Measurements from ENCODE around the gene DAB2.

The DAB2 gene

DNA sequence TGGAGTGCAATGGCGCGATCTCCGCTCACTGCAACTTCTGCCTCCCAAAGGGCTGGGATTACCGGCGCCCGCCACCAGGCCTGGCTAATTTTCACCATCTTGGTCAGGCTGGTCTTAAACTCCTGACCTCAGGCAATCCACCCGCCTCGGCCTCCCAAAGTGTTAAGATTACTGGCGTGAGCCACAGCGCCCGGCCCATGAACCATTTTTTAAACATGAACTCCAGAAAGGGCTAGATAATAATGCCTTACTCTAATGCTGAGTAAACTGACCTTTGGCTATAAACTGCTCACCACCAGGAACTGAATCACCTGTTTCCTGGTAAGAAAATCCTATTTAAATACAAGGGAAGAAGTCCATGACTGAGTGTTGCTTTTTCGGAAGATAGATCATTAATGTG is 23.2 kb upstream of the DAB2 start:
- DNase-seq (ENCODE audit: low read depth) = no peak

DNA sequence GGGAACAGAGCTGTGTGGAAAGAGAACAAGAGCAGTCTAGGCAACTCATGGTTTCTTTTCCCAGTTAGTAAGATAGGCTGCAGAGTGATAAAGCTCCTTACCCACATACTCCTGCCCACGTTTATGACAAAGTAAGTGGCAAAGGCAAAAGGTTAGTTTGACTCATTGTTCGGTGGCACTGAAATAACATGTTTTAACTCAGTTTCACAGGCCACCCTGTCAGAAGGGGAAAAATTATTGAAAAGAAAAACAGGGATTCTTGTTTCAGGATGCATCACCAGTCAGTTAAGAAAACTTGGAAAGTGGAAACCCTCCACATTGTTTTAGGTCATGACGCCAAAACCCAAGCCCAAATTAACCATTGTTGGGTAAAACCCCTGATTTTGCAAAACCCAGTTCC is 22.3 kb upstream of the DAB2 start:
- DNase-seq (ENCODE audit: low read depth) = no peak

DNA sequence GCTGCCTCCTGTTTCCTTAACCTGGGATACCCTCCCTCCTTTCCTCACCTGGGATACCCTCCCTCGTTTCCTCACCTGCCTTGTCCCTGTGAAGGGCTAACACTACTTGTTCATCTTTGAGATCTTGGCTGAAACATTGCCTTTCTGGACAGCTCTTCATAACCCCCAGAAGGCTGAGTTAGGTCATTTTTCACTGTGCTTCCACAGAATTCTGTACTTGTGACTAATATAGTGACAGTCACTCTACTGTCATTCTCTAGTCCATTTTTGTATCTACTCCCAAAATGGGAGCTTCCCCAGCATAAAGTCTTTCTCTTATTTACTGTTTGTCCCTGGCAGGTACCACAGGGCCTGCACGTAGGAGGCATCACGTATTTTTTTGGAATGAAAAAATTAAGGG is 21.5 kb upstream of the DAB2 start:
- DNase-seq (ENCODE audit: low read depth) = no peak

DNA sequence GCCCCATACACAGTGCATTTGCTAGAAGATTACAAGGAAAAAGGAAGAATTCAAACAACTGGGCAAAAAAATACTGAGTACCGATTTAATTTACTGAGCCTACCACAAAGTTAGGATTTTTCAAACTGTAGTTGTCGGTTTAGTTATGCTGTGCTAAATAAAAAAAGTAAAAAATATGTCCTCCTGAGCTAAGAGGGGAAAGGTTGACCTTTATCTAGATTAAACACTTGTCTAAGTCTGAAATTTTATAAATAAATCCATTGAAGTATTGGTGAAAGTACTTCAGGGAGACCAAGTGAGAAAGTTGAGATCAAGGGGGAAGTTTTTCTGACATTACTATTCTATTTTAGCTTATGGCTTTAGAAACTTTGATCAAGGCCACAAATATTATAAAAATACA is 19.1 kb upstream of the DAB2 start:
- DNase-seq (ENCODE audit: low read depth) = no peak

DNA sequence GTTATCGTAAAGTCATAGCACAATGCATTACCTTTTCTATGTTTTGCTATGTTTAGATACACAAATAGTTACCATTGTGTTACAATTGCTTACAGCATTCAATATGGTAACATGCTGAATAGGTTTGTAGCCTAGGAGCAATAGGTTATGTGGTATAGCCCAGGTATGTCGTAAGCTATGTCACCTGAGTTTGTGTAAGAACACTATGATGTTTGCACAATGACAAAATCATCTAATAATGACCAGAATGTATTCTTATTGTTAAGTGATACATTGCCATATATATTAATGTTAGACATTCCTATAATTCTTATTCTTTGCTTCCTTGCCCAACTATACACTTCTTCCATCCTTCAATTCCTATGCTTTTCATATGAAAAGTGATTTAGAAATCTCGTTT is 18.2 kb upstream of the DAB2 start:
- DNase-seq (ENCODE audit: low read depth) = no peak

DNA sequence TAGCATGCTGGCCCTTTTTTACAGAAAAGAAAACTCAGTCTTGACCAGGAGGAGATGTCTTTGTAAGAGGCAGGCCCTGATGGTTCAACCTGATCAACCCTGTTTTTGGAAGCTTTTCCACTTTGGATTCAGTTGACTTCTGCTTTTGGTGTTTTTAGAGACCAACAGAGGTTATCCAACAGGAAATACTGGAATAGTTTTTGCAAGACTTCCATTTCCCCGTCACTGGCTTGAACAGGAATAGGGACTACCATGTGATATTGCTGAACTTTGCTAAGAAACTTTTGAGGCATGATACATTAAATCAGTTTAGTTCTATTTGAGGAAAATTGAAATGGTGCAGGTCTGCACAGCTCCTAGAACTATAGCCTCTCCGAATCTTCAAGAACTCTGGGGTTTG is 17.1 kb upstream of the DAB2 start:
- DNase-seq (ENCODE audit: low read depth) = no peak

DNA sequence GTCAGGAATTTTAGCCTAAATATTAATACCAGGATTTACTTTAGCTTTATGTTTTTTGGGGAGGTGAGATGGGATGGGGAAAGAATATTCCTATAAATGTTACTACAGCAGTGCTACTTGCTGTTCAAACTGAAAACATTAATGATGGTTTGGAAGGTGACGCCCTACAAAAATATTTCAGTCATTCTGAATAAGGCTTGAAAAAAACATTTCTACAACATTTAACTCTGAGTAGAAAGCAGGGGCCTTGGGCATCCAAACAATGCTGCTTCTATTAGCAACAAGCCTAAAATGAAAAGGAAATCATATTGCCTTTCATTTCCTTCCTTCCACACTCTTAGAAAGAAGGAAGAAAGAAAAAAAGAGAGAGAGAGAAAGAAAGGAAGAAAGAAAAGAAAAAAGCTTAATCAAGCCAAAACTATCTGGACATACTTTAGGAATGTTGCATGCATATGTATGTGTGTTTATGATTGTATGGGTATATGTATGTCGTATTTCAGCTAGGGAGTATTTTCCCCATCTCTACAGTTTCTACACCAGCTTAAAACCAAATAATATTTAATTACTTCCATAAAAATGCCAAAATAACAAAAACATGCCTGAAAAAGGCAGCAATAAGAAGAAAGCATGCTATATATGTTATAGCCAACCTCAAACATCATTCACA is 16.3 kb upstream of the DAB2 start:
- no peak for DNase-seq (ENCODE audit: low read depth)

DNA sequence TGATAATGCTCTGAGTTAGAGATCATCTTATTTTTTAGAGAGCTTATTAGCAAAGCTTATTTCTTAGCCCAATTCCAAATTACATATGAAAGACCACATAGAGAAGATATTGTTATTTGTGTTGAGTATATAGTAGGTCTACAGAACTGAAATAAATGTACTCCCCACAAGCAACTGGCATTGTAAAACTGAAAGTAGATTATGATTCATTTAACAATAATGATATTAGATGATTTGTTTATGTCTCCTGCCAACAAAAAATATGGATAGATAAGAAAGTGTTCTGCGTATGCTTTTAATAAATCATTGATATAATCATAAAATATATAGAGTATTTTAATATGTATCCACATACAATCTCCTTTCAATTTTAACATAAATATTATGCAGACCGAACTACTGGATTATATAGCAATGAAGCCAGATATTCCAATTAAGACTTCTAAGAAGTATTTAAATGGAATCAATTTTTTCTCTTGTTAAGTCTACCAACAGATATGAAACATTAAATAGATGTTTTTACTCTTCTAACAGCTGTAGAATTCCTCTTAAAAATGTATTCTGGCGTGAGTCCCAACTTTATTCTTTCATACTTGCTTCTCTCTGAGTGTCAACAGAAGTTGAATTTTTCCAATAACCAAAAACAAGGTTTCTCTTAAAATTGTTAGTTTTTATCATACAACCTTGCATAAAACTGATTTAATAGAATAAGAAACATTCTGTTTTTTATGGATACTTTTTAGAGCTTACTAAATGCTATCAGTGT is 15.6 kb upstream of the DAB2 start:
- no peak for DNase-seq (ENCODE audit: low read depth)

DNA sequence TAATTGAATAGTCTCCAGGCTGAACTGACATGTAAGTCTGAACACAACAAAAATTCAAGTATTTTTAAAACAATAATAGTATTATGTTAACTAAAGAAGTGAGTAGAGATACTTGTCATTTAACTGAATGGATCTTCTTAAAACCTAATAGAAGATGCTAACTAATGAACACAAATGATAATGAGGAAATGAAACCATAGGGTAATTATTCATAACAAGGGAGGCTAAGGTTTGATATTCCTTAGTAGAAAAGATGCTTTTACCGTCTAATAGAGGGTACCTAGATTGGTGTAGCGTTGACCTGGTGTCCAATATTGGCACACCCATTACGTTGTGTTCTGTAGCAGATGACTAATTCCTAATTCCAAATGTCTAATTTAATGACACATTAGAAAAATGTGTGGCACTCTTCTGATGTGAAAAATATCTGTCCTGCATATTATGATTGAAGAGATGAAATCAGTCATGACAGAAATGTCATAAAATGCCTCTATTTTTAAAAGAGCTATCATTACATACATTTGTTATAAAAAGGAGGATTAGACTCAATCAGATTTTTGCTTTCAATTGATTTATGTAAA is 14.9 kb upstream of the DAB2 start:
- no peak for DNase-seq (ENCODE audit: low read depth)

DNA sequence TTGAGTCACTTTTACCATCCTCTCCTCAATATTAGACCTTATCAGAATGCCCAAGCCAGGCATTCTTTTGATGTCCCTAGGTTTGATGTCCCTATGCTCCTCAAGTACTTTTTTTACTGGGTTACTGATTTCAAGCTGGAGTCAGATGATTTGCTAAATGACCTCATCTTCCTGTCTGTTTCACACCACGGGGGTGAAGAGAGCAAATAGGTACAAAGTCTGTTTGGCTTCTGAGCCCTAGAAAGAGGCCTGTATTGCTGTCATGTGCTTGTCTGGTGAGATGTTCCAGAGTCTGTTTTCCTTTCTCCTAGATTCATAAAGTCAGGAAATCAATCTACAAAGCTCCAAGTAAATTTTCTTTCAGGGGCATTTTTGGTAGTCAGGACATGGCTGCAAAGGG is 12.7 kb upstream of the DAB2 start:
- DNase-seq (ENCODE audit: low read depth) = no peak

DNA sequence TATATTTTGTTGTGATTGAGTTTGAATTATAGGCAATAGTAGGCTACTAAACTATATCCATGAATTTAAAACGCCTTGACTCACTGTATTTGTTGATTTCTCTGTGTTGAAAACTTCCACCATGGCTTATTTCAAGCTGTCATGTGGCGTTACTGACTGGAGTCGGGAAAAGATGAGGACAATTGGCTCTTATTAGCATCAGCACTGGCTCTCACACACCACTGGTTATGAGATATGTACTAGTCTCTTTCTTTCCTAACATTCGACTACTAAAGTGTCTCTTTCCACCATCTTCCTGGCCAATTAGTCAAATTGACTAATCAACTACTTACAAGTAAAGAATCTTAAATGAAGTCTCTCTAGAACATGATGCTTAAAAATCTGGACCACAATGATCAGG is 9.1 kb upstream of the DAB2 start:
- DNase-seq (ENCODE audit: low read depth) = no peak

DNA sequence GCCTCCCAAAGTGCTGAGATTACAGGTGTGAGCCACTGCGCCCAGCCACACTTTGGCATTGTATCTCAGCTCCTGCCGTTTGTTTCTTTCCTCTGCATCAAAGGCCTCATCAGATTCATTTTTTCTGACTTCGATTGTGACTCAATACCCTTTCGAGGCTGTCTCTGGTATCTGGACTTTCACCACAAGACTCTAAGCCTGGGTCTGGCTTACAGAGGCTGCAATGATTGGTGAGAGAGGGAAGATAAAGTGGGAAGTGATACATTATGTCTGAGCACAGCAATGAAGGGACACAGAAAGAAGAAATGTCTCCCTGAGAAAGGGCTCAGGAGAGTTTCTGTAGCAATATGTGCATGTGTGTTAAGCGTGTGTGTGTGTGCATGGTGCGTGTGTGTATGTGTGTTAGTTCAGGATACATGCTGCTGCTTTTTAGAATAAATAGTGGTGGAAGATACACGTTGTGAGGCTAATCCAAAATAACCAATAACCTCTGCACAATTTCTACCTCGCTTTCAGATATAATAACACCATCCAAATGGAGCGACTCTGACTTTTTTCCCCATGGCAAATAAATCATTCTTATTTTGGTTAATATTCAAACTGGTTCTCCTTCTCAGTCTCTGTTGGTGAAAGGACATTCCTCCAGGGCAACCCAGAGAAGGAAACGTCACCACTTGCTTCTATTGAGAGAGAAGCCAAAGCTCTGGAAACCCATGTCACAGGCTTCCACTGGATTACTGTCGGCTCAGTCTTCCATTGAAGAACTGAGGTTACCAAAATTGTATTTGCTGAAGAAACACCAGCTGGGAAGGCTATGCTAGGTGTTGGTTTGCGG is 8.1 kb upstream of the DAB2 start:
- no peak for DNase-seq (ENCODE audit: low read depth)

DNA sequence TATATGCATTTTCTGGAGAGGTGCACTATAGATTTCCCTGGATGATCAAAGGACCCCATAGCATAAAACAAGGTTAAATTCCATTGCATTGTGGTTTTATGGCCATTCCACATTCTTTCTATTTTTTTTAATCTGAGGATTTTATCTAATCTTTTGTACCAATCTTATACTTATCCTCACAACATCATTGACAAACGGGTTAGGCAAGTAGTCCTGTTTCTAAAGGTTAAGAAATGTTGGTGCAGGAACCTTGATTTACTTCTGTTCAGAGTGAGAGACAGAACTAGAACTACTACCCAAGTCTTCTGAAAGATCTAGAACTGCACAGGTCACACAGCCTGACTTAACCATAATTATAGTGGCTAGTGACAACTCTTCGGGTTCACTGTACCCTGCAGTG is 5.7 kb upstream of the DAB2 start:
- DNase-seq (ENCODE audit: low read depth) = no peak

DNA sequence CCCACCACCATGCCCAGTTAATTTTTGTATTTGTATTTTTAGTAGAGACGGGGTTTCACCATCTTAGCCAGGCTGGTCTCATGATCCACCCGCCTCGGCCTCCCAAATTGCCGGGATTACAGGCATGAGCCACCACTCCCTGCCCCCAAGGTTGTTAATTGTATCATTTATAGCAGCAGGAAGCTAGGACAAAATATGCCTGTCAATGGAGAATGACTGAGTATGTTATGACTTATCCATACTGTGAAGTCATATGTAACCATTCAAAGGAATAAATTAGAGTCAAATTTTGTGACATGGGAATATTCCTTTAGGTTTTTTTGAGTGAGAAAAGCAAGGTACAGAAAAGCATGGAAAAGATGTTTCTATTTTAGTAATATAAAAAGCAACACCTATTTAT is 3.9 kb upstream of the DAB2 start:
- DNase-seq (ENCODE audit: low read depth) = no peak

DNA sequence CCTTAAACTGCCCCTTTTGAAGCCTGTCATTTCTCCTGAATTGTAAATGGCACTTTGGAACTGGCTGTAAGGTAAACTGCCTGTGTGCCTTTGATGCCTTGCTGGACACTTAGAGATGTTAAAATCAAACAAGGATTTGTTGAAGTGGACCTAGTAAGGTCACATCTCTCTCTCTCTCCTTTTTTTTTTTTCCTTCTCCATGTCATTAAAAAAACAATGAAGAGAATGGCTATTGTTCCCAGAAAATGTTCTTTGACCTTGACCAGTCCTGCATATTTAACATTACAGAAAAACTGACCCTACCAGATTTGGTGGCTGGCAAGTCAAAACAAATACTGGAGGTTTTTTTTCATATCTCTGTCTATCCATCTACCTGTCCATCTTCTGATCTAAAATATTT is 2.9 kb upstream of the DAB2 start:
- no peak for DNase-seq (ENCODE audit: low read depth)

DNA sequence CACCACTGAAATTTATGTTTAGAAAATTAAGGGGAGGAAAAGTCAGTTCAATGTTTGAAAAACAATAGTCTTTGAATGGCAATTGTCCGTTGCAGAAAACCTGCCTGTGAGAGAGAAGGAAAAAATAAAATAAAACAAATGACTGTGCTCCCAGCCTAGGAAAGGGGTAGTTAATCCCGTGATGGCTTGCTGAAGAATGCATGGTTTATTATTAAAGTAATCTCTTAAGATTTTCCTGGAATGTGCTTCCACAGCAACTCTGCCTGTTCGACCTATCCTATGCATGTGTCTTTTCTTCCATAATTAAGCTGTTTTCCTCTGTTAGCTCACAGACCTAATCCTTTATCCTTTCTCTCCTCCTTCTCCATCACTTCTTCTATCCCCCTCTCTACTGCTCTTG is 2.4 kb upstream of the DAB2 start:
- DNase-seq (ENCODE audit: low read depth) = no peak

DNA sequence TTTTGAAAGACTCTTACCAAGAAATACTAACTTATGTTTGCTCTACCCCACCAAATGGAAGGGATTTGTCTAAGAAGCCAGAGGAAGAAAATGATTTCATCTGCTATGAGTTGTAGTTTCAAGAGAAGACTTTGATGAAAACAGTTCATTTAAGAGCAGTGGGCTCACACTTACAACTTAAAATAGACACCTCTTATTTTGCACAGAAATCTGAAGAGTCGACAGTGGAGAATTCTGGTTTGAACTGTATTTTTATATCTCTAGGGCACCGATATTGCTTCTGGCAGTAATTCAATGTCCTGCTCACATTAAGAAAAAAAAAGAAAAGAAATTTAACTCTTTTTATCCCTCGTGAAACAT is 1.9 kb upstream of the DAB2 start:
- no peak for DNase-seq (ENCODE audit: low read depth)

DNA sequence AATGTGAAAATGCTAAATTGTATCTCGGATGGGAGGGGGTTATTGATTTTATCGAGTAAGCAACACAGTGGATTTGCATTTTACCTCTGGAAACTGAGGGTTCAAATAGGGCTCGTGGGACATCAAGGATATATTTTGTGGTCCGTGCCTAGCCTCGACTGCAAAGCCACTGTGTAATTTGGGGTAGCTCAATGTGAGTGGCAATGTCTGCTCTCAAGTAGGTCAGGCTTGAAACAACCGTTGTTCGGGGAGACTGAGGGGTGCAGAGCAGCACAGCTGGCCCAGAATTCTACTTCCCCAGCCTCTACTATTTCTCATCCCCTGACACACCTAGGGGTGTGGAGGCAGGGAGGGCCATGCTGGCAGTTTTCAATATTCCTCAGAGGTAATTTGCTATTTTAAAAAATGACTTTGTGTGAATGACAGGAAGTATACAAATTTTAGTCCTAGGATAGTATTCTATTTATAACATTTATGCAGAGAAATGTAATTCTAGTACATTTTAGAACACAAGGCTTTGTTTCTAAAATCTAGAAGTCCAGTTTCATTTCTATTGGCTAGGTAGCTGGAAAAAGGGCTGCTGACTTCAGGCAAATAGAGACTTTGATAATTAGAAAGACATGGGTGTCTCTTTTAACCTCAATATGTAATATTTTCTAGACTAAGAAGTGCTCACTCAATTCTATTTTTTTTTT is 1.4 kb upstream of the DAB2 start:
- DNase-seq (ENCODE audit: low read depth) = no peak

DNA sequence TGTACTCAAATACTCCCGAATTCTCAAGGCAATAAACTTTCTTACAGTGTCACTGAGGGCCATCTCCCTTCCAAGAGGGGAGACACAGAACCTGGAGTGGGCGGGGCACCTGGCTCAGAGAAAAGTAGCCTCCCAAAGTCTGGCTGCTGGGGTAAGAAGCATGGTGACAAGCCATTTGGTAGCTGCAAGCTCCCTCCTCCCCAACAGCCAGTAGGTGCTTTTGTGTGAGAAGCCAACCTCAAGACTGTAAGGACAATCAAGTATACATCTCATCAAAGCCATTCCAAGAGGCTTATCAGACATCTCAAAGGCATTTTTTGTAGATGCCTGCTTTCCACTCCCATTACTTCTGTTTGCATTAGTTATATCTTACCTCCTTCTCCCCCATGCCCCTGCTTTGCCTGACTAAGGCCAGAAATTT is 1.4 kb downstream of the DAB2 start:
- DNase-seq (ENCODE audit: low read depth) = no peak

DNA sequence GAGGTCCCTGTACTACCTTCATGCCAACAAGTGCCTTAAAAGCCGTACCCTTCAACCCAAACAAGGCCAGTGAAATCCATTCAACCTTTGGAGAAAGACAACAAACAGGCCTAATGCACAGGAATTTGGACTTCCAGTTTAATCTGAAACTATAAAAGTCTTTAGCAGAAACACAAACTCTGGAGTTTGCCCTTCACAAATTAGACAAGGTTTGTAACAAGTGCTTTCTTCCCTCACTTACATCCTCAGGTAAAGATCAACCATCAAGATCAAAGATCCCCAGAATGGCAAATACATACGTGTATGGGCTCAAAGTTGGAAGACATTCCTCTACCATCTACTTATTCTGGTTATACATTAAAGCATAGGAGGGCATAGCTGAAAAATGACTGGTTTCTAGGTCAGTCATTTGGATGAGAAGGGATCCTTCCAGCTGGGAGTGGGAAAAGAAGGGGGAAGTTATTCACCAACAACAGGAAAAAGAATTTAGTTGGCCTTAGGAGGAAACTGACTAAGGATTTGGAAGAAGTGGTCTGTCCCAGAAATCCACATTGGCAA is 2.0 kb downstream of the DAB2 start:
- DNase-seq (ENCODE audit: low read depth) = no peak

DNA sequence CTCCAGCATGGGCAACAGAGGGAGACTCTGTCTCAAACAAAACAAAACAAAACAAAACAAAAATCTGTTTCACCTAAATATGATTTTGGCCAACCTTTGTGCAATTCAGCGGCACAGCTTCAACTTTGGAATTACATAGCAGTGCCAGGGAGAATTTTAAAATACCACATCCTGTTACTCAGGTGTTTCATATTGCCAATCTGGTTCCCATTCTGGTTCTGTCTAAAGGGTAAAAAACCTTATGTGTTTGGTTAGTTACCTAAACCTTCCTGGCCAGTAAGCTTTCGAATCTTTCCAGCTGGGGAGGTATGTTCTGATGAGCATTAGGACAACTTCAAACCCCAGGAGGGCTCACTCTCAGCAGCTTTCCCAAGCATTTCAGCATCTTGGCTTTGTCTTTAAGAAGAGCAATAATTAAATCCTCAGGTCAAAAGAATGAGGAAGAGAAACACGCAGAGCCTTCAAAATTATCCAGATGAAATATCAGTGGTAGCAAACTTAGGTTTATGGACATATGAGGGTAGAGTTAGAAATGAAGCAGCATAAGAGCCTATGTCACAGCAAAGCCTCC is 2.7 kb downstream of the DAB2 start:
- DNase-seq (ENCODE audit: low read depth) = no peak
